Omental fat pad (tissue), 4 donors: ENCODE data around the gene TMEM273. TPM values are rescaled to one million over a fixed set of nuclear protein-coding genes. Genes with fewer than 3 reads are reported as not detected.

ENCODE experiments used
- ATAC-seq: fragments of 150-250 bp; one replicate; pipeline ENCODE4 v1.9.1; 2016; ENCODE audit warnings: mild to moderate bottlenecking, moderate library complexity; ENCODE audit not compliant: low FRiP score
- DNase-seq: peaks from one replicate; pipeline ENCODE4 v3.0.0-alpha.2; 2019; ENCODE audit warnings: low spot score
- total RNA-seq, 4 donors: library from RNA; depleted of rRNA; stranded (reverse); fragments of >200 nt; gene quantifications; one replicate each; pipeline ENCODE4 v1.1.0, GENCODE V29; 2016
- TF ChIP-seq, protein P1 (sequence below), 3 donors: fragments of 450-650 bp; IDR thresholded peaks; one replicate each; pipeline ENCODE4 v1.5.1; 2016 to 2017; ENCODE audit warnings: antibody characterized with exemption in 3 of 3, mild to moderate bottlenecking in 3 of 3, moderate library complexity in 2 of 3

TMEM273 gene
- total RNA-seq, 4 donors from 2014 or later, result 12.2 to 74.4 (median 34.1) TPM

DNA sequence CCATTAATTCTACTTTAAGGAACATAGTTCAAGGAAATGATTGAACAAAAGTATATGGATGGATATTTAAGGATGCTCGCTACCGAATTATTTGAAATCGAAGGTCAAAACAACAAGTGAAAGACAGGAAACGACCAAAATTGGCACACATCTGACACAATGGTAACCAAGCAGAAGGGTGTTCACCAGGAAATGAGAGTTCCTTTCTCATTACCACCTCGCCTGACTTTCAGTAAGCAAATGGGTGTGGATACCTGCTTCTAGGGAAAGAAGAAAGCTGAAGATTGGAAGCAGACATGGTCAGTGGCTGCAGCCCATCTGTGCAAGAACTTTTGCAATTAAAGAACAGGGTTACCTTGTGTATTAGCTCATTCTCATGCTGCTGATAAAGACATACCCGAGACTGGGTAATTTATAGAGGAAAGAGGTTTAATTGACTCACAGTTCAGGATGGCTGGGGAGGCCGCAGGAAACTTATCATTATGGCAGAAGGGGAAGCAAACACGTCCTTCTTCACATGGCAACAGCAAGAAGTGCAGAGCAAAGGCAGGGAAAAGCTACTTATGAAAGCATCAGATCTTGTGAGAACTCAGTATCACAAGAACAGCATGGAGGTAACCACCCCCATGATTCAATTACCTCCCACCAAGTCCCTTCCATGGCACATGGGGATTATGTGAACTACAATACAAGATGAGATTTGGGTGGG, 6.2 kb upstream of the TMEM273 start:
- DNase-seq (no peak), ATAC-seq (no peak)
- TF ChIP-seq, protein P1, sequence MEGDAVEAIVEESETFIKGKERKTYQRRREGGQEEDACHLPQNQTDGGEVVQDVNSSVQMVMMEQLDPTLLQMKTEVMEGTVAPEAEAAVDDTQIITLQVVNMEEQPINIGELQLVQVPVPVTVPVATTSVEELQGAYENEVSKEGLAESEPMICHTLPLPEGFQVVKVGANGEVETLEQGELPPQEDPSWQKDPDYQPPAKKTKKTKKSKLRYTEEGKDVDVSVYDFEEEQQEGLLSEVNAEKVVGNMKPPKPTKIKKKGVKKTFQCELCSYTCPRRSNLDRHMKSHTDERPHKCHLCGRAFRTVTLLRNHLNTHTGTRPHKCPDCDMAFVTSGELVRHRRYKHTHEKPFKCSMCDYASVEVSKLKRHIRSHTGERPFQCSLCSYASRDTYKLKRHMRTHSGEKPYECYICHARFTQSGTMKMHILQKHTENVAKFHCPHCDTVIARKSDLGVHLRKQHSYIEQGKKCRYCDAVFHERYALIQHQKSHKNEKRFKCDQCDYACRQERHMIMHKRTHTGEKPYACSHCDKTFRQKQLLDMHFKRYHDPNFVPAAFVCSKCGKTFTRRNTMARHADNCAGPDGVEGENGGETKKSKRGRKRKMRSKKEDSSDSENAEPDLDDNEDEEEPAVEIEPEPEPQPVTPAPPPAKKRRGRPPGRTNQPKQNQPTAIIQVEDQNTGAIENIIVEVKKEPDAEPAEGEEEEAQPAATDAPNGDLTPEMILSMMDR (IDR thresholded peaks at IDR 0.05), result no peak

DNA sequence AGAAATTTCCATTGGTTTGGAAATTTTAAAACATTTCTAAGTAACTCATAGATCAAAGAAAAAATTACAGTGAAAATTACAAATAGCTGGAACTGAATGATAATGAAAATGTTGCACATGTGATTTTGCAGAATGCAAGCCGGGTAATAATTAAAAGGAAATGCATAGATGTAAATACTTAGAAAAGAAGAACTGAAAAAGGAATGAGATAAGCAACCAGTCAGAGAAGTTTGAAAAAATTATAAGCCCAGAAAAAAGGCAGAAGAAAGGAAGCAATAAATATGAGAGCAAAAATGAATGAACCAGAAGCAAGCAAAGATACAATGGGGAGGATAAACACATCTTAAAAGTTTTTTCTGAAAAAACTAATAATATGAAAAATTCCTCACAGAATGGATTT, 3.2 kb upstream of the TMEM273 start:
- DNase-seq, result no peak
- TF ChIP-seq, protein P1 (IDR thresholded peaks at IDR 0.05), result no peak
- no peak for ATAC-seq

DNA sequence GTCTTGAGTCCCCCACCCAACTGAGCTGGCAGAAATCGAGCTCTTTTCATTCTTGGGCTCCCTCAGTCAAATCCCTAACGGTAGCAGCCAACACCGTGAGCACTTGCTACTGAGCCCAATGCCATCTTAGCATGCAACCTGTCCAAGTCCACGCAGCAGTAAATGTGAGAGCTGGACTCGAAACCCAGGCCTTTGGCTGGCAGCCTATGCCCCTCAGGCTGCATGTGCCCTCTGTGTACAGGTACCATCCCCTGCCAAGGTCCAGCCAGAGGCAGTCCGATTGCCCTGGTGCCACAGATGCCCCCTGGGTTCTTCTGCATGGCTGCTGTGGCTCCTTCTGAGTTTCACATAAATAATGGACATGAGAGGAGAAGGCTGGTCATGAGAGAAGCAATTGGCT, 1.2 kb upstream of the TMEM273 start:
- ATAC-seq (no peak), DNase-seq (no peak)
- TF ChIP-seq, protein P1 (IDR thresholded peaks at IDR 0.05), result no peak

DNA sequence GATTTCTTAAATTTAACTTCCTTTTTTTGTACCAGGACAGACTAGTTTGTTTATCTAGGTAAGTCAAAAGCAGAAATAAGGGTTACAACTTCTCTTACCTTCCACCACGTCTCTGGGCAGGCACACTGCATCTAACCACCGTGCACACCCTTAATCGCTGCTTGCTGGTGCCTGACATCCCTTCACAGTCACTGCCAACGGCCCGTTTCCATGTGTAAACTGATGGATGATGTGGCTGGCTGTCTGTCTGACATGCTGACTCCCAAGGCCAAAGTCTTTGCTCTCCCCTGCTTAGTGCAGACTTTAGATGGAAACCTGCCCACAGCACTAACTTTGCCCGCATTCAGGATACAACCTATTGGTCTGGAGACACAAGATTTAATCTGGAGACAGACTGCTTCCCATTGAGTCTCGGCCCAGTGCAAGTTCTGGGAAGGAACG, 1.1 kb downstream of the TMEM273 start:
- TF ChIP-seq, protein P1 (IDR thresholded peaks at IDR 0.05), result no peak
- DNase-seq (no peak), ATAC-seq (no peak)

DNA sequence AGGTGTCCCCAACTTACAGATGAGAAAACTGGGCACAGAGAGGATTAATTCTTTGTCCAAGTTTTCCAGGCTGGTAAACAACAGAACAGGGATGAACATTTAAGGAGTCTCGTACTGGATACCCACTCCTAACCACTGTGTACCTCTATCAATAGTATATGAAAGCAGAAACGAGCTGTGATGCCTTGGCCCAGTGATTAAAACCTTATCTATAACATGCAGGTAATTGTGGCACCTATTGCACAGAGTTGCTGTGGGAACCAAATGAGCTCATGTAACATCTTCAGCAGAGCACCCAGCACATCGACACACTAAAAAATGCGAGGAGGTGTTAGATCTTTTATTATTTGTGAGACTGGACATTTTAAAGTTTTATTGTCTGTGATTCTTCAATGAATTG, 1.6 kb downstream of the TMEM273 start:
- no peak for ATAC-seq
- DNase-seq, result no peak
- TF ChIP-seq, protein P1 (IDR thresholded peaks at IDR 0.05), result no peak

DNA sequence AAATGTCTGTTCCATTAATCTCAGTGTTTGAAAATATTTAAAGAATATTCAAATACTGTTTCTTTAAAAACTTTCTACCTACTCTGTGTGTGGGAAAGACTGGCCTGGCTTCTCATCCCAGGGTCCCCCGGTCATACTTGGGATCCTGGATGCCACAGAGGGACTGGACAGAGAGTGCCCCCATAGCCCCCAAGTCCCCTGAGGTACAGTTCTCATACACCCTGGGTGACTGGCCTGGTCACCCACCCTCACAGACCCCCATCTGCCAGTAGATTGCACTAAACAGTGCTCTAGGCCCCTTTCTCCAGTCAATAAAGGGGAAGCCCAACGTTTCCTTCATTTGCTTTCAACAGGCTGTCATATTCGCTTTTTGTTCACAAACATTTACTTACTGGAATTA, 3.0 kb downstream of the TMEM273 start:
- DNase-seq (no peak), ATAC-seq (no peak)
- TF ChIP-seq, protein P1 (IDR thresholded peaks at IDR 0.05), result no peak

DNA sequence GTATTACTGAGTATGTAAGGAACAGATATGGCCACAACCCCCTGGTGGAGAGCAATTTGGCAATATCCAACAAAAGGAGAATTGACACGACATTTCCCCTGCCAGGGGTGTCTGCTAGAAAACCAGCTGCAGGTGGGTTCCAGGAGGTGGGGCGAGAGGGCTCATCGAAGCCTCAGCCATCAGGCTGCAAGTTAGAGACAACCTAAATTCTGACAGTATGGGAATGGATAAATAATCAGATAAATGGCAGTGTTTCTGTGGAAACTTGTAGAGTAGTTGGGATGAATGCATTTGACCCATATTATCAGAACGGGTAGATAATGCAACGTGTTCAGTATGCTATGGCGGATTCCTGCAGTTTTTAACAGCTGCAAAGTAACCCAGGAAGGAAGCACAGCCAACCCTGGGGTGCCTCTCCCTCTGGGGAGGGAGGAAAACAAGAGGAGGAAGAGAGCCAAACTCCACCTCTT, 3.5 kb downstream of the TMEM273 start:
- ATAC-seq (no peak), DNase-seq (no peak)
- TF ChIP-seq, protein P1 (IDR thresholded peaks at IDR 0.05), result no peak
